GM19240 (cell line): Measurements from ENCODE around the gene WASHC4.
"Not testable (repeated sequence)": the region's sequence is repeated elsewhere in the genome, so short reads cannot be mapped to it uniquely, and the experiment has no call there.

Source experiments
- DNase-seq: peaks from one replicate; pipeline ENCODE4 v3.0.0; 2011; ENCODE audit warnings: low spot score; ENCODE audit not compliant: insufficient read length

The WASHC4 gene

DNA sequence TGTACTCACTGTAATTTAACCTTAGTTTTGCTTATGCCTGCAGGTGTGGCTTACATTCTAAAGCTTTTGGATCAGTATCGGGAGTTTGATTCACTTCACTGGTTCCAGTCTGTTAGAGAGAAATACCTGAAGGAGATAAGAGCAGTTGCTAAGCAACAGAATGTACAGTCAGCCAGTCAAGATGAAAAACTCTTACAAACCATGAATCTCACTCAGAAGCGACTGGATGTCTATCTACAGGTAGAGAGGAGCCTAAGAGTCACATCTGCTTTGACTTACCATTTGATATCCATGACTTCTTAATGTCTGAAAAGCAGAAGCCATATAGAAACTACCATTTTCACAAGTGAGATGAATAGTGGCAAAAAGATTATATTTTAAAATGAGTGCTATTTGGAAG is 56.5 kb downstream of the WASHC4 start:
- DNase-seq: no peak

DNA sequence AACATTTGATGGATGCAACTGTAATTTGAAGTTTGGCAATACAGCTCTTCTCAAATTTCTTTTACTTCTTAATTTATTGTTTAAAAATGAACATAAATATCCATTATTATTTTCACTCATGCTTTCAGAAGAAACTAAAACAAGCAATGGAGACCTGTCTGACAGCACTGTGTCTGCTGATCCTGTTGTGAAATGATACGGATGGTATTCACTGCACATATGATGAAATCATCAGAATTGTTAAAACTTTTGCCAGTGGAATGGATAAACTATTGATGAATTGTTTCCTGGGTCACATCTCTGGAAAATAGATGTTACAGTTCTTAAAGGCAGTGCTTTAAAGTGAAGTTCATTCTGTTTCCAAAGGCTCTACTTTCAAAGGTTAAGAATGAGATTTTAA is 59.2 kb downstream of the WASHC4 start:
- DNase-seq: no peak

GRCh38 chr12:105167346-105167745 is 59.8 kb downstream of the WASHC4 start:
- no peak for DNase-seq

- DNase-seq: no peak
These were observed 60.5 kb downstream of the WASHC4 start for GRCh38 chr12:105168006-105168405.

GRCh38 chr12:105170139-105170538 is 62.6 kb downstream of the WASHC4 start:
- no peak for DNase-seq

GRCh38 chr12:105171691-105172436 is 64.3 kb downstream of the WASHC4 start:
- DNase-seq: no peak

DNA sequence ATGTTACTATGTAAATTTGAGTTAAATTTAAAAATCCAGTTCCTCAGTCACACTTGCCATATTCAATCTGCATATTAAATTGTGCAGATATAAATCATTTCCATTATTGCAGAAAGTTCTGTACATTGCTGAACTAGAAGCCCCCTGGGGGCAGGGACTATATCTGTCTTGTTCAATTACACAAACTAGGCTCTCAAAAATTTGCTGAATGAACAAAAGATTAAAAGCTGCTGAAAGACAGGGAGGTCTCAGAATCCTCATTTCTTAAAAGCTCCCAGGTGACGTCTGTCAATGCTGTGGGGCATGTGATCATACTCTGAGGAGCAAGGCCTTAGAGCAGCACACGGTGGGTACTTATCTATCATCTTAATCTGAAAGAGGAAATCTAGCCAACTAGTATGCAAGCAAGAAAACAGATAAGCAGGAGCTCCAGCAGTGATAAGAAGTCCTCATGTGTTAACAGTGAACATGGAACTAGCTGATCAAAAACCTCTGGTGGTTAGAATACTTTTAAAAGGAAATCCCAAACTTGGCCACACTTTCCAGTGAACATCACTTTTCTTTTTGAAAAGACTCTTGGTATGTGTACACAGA is 68.0 kb downstream of the WASHC4 start:
- DNase-seq: no peak

DNA sequence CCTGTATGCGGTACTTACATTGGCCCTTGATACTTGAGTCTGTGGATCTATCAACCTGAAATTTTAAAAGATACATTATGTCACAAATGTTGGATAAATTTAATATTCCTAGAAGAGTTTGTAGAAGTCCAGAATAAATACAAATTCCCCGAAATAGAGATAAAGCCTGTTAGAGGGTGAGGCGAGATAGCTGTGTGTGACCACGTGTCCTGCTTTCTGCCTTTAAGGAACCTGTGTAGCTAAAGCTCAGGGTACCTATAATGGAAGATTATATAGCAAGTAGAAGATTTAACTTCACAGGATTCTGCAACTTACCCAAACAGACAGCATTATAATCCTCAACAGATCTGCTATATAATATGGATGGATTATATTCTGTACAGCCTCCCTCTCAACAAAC is 69.7 kb downstream of the WASHC4 start:
- no peak for DNase-seq

DNA sequence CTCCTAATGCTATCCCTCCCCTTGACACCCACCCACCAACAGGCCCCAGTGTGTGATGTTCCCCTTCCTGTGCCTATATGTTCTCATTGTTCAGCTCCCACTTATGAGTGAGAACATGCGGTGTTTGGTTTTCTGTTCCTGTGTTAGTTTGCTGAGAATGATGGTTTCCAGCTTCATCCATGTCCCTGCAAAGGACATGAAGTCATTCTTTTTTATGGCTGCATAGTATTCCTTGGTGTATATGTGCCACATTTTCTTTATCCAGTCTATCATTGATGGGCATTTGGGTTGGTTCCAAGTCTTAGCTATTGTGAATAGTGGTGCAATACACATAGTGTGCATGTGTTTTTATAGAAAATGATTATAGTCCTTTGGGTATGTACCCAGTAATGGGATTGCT is 71.6 kb downstream of the WASHC4 start:
- not testable (repeated sequence) for DNase-seq

- not testable (repeated sequence) for DNase-seq
These were observed 75.9 kb downstream of the WASHC4 start for GRCh38 chr12:105183406-105183805.

DNA sequence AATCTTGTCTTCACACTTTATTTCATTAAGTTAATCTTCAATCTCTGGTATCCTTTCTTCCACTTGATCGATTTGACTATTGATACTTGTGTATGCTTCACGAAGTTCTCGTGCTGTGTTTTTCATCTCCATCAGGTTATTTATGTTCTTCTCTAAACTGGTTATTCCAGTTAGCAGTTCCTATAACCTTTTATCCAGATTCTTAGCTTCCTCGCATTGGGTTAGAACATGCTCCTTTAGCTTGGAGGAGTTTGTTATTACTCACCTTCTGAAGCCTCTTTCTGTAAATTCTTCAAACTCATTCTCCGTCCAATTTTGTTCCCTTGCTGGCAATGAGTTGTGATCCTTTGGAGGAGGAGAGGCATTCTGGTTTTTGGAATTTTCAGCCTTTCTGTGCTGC is 76.4 kb downstream of the WASHC4 start:
- not testable (repeated sequence) for DNase-seq

- DNase-seq: no peak
These were observed 81.8 kb downstream of the WASHC4 start for GRCh38 chr12:105189293-105189692.

DNA sequence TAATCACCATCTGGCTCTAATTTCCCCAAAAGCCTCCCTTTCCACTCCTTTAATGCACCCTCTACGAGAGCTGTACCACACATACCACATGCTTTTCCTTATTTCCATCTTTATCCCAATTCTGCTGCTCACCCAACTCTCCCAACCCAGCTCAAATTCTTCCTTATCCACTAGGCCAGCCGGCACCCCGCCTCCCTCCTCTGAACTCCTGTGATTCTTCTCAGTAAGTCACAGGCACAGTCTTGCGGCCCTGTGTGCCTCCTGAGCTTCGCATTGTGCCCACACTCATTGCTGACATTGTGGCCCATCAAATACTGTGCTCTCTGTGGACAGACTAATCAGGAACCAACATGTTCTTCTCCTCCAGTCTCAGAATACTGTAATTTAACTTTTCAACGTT is 83.0 kb downstream of the WASHC4 start:
- DNase-seq: no peak

- no peak for DNase-seq
These were observed 85.2 kb downstream of the WASHC4 start for GRCh38 chr12:105192624-105193225.

DNA sequence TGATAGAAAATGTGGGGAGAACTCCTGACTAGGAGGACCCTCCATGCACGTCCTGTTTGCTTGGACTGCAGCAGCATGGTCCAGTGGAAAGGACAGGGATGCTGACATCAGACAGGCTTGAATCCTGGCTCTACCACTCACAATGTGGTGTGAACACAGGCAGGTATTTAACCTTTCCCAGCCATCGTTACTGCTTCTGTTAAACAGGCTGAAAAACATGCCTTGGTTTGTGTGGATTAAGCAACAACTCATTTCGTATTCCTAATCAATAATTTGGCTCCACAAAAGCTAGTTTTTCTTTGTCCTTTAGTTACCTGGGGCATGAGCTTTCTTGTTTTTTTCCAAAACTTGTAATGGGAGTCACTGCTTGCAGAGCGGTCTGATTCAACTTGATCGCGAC is 87.4 kb downstream of the WASHC4 start:
- no peak for DNase-seq

GRCh38 chr12:105196090-105196489 is 88.6 kb downstream of the WASHC4 start:
- no peak for DNase-seq

DNA sequence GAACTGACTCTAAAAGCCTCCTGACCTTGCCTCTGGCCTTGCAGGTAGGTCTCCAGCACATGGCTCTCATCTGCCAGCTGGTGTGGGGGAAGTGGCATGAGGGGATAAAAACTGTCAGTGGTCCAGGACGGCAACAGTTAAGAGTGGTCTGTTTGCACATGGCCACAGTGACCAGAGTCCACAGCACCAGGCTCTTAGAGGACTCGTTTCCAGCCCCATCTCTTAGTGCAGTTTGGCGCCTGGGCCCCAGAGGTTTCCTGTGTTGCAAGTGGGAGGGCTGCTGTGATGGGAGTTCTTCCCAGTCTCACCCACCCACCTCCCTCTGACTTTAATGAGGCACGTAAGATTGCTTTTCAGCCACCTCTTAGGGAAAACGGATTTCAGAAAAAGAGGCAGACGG is 91.4 kb downstream of the WASHC4 start:
- DNase-seq: no peak

- no peak for DNase-seq
These were observed 92.9 kb downstream of the WASHC4 start for GRCh38 chr12:105200385-105200784.

GRCh38 chr12:105201299-105201698 is 93.8 kb downstream of the WASHC4 start:
- DNase-seq: no peak

DNA sequence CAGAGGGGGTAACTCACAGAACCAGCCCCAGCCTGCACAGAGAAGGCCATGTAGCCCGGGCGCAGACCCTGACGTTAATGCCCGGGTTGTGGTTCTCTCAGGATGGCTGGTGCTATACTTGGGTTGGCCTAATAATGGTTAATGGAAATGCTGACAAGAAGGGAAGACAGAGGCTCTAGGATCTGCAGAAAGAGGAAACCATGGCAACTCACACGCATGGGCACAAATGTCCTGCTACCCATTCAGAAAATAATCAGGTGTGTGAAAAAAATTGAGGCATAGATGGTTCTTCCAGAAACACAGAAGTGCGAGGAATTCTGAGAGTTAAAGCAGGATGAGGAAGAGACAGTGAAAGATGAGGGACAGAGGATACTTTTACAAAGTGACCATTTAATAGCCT is 94.7 kb downstream of the WASHC4 start:
- no peak for DNase-seq

DNA sequence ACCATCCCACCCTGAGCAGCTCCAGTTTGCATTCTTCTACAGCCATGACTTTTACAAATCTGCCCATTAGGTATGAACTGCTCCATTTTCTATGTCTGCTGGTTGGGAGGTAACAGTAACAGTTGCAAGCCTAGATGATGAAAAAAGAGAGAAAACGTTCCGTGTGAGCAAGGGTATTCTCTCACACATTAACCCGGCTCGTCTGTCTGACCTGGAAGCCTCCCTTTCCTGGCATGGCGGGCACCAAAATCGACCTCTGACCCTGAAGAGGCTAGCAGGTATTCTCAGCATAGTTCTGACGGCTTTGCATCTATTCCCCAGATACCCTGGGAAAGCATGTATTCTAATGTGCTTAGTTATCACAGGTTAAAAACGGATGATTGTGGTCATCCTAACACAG is 96.6 kb downstream of the WASHC4 start:
- DNase-seq: no peak

DNA sequence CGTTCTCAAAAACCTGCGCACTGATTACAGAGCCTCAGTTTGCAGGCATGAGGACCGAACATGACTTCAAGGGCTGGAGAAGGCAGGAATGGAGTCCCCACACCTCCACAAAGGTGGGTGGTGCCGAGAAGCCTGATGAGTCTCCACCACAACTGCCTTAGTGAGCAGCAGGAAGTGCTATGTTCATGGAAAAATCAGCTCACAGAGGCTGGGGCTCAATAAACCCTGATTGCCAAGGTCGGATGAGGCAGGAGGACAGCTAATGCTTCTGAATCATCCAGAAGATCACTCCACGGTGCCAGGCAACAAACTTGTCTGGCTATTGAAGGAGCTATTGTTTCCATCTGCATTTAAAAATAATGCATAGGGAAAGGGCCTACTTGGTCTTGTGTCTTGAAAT is 97.4 kb downstream of the WASHC4 start:
- no peak for DNase-seq
